B cell (primary cell): ENCODE results near the gene SCN1B. TPM values are rescaled to one million over a fixed set of nuclear protein-coding genes. Genes with fewer than 3 reads are reported as not detected.

ENCODE experiments used
- ATAC-seq: fragments of 200-7000 bp; cut with Tn5 transposase; one replicate; pipeline ENCODE4 v1.10.0; 2021; ENCODE audit warnings: low read depth, mild to moderate bottlenecking, moderate number of reproducible peaks, moderate library complexity
- CTCF ChIA-PET: fragments of 350-600 bp; sonication (Branson Sonifier 250); formaldehyde crosslinking; loops from one replicate; lab custom pipeline; 2021; ENCODE audit warnings: antibody characterized with exemption, inconsistent platforms; lab: Charles Lee
- POLR2A ChIA-PET: fragments of 350-600 bp; sonication (Branson Sonifier 250); formaldehyde crosslinking; loops from one replicate; lab custom pipeline; 2021; ENCODE audit warnings: antibody characterized with exemption; lab: Charles Lee
- DNase-seq: peaks from one replicate; pipeline ENCODE4 v3.0.0; 2013
- H2AFZ ChIP-seq: 2 replicates; pipeline ENCODE4 v1.6.1; 2012; ENCODE audit warnings: mild to moderate bottlenecking, low read depth, low read length; ENCODE audit not compliant: insufficient read depth, poor library complexity, severe bottlenecking
- H3K27ac ChIP-seq, 2 donors: 1 replicate in 1 of 2; 2 replicates in 1 of 2; pipeline ENCODE4 v1.5.1; 2012 to 2013; ENCODE audit warnings: low read length in 2 of 2, mild to moderate bottlenecking in 2 of 2, moderate library complexity in 1 of 2
- H3K27me3 ChIP-seq, 4 experiments: fragments of 200-600 bp in 1 of 4; sonication (generic) in 1 of 4; replicated peaks in 1 of 4; 1 replicate in 2 of 4; 2 replicates in 2 of 4; pipeline versions ENCODE4 v1.6.1 to v1.7.0; 2013 to 2016; ENCODE audit warnings: low read length in 3 of 4, mild to moderate bottlenecking in 2 of 4, mixed read lengths in 1 of 4, moderate library complexity in 1 of 4; ENCODE audit not compliant: insufficient read depth in 4 of 4, control insufficient read depth in 3 of 4; ENCODE audit errors: control extremely low read depth in 1 of 4
- H3K36me3 ChIP-seq, 2 experiments: replicated peaks in 1 of 2; 1 replicate in 1 of 2; 2 replicates in 1 of 2; pipeline versions ENCODE4 v1.6.1 to v1.7.1; 2013; ENCODE audit warnings: low read length in 1 of 2; ENCODE audit not compliant: insufficient read depth in 2 of 2, control insufficient read depth in 1 of 2; ENCODE audit errors: control extremely low read depth in 1 of 2, extremely low read depth in 1 of 2
- H3K4me1 ChIP-seq, 2 donors: fragments of 200-600 bp in 1 of 2; sonication (generic) in 1 of 2; 1 replicate in 1 of 2; 2 replicates in 1 of 2; pipeline versions ENCODE4 v1.5.1 to v1.6.1; 2013 to 2017; ENCODE audit warnings: low read length in 2 of 2; ENCODE audit not compliant: control insufficient read depth in 2 of 2, insufficient read depth in 2 of 2
- H3K4me2 ChIP-seq: replicated peaks from 2 replicates; pipeline ENCODE3; 2012; ENCODE audit warnings: mild to moderate bottlenecking, low read depth, low read length; ENCODE audit not compliant: poor library complexity, severe bottlenecking
- H3K4me3 ChIP-seq, 5 experiments: fragments of 200-600 bp in 1 of 5; sonication (generic) in 1 of 5; 1 replicate in 3 of 5; 2 replicates in 2 of 5; pipeline versions ENCODE4 v1.5.1 to v1.7.0; 2011 to 2016; ENCODE audit warnings: low read length in 4 of 5, mild to moderate bottlenecking in 4 of 5, low read depth in 2 of 5, control low read depth in 1 of 5, moderate library complexity in 1 of 5; ENCODE audit not compliant: insufficient read depth in 1 of 5; ENCODE audit errors: control extremely low read depth in 1 of 5, extremely low read depth in 1 of 5
- H3K79me2 ChIP-seq: fragments of 200-600 bp; sonication (generic); one replicate; pipeline ENCODE4 v1.6.0; 2016; ENCODE audit warnings: low read length; ENCODE audit not compliant: control insufficient read depth, insufficient read depth
- H3K9ac ChIP-seq: fragments of 200-600 bp; sonication (generic); 2 replicates; pipeline ENCODE4 v1.6.1; 2017; ENCODE audit warnings: mild to moderate bottlenecking, low read length, moderate library complexity
- H3K9me3 ChIP-seq, 3 donors: one replicate each; pipeline versions ENCODE4 v1.6.1 to v1.7.1; 2013; ENCODE audit warnings: low read length in 2 of 3; ENCODE audit not compliant: control insufficient read depth in 2 of 3, insufficient read depth in 1 of 3; ENCODE audit errors: control extremely low read depth in 1 of 3
- H4K20me1 ChIP-seq: 2 replicates; pipeline ENCODE4 v1.6.0; 2012; ENCODE audit warnings: mild to moderate bottlenecking, low read length; ENCODE audit not compliant: insufficient read depth, control insufficient read depth, poor library complexity, severe bottlenecking
- H3K27ac Mint-ChIP-seq: one replicate; pipeline ENCODE4 v1.8.0; 2021; ENCODE audit warnings: mixed read lengths
- H3K27me3 Mint-ChIP-seq: one replicate; pipeline ENCODE4 v1.8.0; 2021; ENCODE audit warnings: mixed read lengths
- H3K4me1 Mint-ChIP-seq: one replicate; pipeline ENCODE4 v1.8.0; 2021; ENCODE audit warnings: mixed read lengths
- H3K4me3 Mint-ChIP-seq: one replicate; pipeline ENCODE4 v1.8.0; 2021; ENCODE audit warnings: mixed read lengths
- H3K9me3 Mint-ChIP-seq: one replicate; pipeline ENCODE4 v1.8.0; 2022; ENCODE audit warnings: mixed read lengths; ENCODE audit not compliant: insufficient read depth
- CTCF ChIP-seq: fragments of 200-600 bp; IDR thresholded peaks from one replicate; pipeline ENCODE4 v1.8.0; 2022; ENCODE audit warnings: antibody characterized with exemption, mild to moderate bottlenecking
- EZH2 ChIP-seq: IDR thresholded peaks from 2 replicates; pipeline ENCODE4 v1.6.1; 2012; ENCODE audit warnings: borderline replicate concordance, low read depth, mild to moderate bottlenecking, moderate library complexity, low read length; ENCODE audit not compliant: insufficient read depth, poor library complexity, severe bottlenecking
- WGBS: methylation state at CpG from one replicate; pipeline ENCODE4 v1.1.5; 2013; ENCODE audit warnings: missing lambda C conversion rate; ENCODE audit not compliant: insufficient coverage; 5-methylcytosine and 5-hydroxymethylcytosine counted together
- intact Hi-C: fragments of 100-400 bp; cut with micrococcal nuclease; formaldehyde crosslinking; loops from one replicate; pipeline ENCODE4 v1.10.0; 2022
- polyA plus RNA-seq: library from polyadenylated mRNA; depleted of rRNA; stranded (reverse); fragments of >200 nt; gene quantifications from 2 replicates; pipeline ENCODE4 v1.2.3, GENCODE V29; 2012
- total RNA-seq, 2 donors: library from RNA; stranded (reverse); fragments of 120-200 nt in 1 of 2; gene quantifications; 1 replicate in 1 of 2; 2 replicates in 1 of 2; pipeline versions ENCODE4 v1.2.3 to v1.2.4, GENCODE V29; 2013 to 2022

The SCN1B gene
- total and polyA plus RNA-seq, 2 donors (not counting 1 experiment from before 2014, with no cell fraction given): 0.52 to 0.72 TPM

- no peak overlapping the region for H3K4me3 Mint-ChIP-seq
- H3K27ac Mint-ChIP-seq: no peak overlapping the region
- ATAC-seq: no peak
- peak overlapping the region in 1 of 5 experiments; percentile 29 for H3K4me3 ChIP-seq
- peaks cover 8% of the 10 kb centered on the region for H3K4me1 Mint-ChIP-seq
- ChIA-PET POLR2A (no interaction called here), CTCF (no interaction called here)
- peaks cover 10 to 13% of the 10 kb centered on the region in 2 donors for H3K4me1 ChIP-seq
- H3K36me3 ChIP-seq: peaks cover 0 to 8% of the 10 kb centered on the region in 2 experiments
- peaks cover 0 to 24% (median 8%) of the 10 kb centered on the region in 4 experiments for H3K27me3 ChIP-seq
- 18% methylated on average over 6 of the region's 11 CpGs for WGBS
- TF ChIP-seq EZH2: no peak
- TF ChIP-seq CTCF: no peak
- DNase-seq: peak; percentile 23
- peaks cover 32% of the 10 kb centered on the region for H3K27me3 Mint-ChIP-seq
- peak overlapping the region; percentile 66 for H3K4me2 ChIP-seq
- no peak overlapping the region for H3K9ac ChIP-seq
- H3K27ac ChIP-seq: no peak overlapping the region
- H2AFZ ChIP-seq: no peak overlapping the region
- intact Hi-C loops: no loop called here
- H4K20me1 ChIP-seq: no peaks in the 10 kb centered on the region
- H3K79me2 ChIP-seq: no peaks in the 10 kb centered on the region
- peaks cover 0 to 2% (median 0%) of the 10 kb centered on the region in 3 donors for H3K9me3 ChIP-seq
- no peaks in the 10 kb centered on the region for H3K9me3 Mint-ChIP-seq
Observed at GRCh38 chr19:35029737-35030256, 473 bp upstream of the SCN1B start.

GRCh38 chr19:35031072-35031881 lies 1.0 kb downstream of the SCN1B start:
- intact Hi-C loops: no loop called here
- H3K27ac ChIP-seq: no peak overlapping the region
- DNase-seq (no peak), ATAC-seq (no peak)
- H3K4me1 ChIP-seq: peaks cover 10 to 13% of the 10 kb centered on the region in 2 donors
- H3K9ac ChIP-seq: no peak overlapping the region
- no peaks in the 10 kb centered on the region for H3K36me3 ChIP-seq
- no peaks in the 10 kb centered on the region for H3K9me3 ChIP-seq
- WGBS: 15% methylated on average over 31 of the region's 31 CpGs
- no peaks in the 10 kb centered on the region for H3K79me2 ChIP-seq
- H3K4me3 ChIP-seq: no peak overlapping the region
- no peak overlapping the region for H2AFZ ChIP-seq
- peaks cover 0 to 24% (median 8%) of the 10 kb centered on the region in 4 experiments for H3K27me3 ChIP-seq
- peak overlapping the region; percentile 66 for H3K4me2 ChIP-seq
- H3K4me1 Mint-ChIP-seq: peaks cover 8% of the 10 kb centered on the region
- H3K9me3 Mint-ChIP-seq: no peaks in the 10 kb centered on the region
- H3K27ac Mint-ChIP-seq: no peak overlapping the region
- peaks cover 32% of the 10 kb centered on the region for H3K27me3 Mint-ChIP-seq
- CTCF ChIA-PET: no interaction called here
- H3K4me3 Mint-ChIP-seq: peak overlapping the region; percentile 58
- H4K20me1 ChIP-seq: no peaks in the 10 kb centered on the region
- no peak for TF ChIP-seq EZH2
- TF ChIP-seq CTCF: no peak
- POLR2A ChIA-PET: interaction anchor here (0.7 kb wide), 1 partner anchor 12 kb away, joined by 3 read pairs; no protein-coding TSS in a partner anchor
